GM10847 (cell line): ENCODE measurements around the gene HLA-DRB1.

Source experiments
- POLR2A ChIP-seq: IDR thresholded peaks from 2 replicates; pipeline ENCODE4 v1.6.1; 2011; ENCODE audit not compliant: insufficient read length; ENCODE audit errors: extremely low read depth

Gene HLA-DRB1

DNA sequence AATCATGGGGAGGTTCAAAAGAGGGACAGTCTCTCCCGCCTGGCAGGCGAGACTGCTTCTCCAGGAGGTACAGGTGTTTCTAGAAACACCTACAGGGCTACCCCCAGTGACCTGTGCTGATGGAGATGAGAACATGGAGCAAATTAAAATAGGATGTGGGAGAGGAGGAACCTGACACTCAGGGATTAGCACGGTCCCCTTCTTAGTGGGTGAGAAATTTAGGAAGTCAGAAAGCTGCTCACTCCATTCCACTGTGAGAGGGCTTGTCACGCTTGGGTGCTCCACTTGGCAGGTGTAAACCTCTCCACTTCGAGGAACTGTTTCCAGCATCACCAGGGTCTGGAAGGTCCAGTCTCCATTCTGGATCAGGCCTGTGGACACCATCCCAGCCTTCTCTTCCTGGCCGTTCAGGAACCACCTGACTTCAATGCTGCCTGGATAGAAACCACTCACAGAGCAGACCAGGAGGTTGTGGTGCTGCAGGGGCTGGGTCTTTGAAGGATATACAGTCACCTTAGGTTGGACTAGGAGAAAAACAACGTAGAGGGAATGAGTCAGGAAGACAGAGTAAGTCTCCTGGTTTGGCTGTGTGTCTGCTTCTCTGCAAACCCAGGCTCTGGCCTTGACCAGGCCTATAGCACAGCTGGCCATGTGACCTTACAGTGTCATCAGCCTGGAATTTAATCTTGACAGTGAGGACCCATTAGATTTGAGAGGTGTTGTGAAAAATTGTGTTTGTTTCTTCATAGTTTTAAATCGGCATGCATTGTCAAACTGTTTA is 8.1 kb downstream of the HLA-DRB1 start:
- TF ChIP-seq POLR2A = no peak

DNA sequence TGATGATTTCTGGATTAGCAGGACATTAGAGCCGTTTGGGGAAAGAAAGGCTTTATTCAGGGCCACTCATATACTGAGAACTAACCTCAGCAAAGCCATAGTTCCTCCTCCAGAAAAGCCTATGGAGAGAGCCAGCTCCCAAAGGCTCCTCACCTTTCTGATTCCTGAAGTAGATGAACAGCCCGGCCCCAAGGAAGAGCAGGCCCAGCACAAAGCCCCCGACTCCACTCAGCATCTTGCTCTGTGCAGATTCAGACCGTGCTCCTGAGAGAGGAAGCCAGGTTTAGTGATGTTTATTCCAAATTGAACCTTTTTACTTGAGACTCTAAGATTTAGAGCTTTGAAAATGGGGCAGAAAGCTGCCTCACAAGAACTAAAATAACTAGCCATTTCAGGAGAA is 9.1 kb downstream of the HLA-DRB1 start:
- no peak for TF ChIP-seq POLR2A

DNA sequence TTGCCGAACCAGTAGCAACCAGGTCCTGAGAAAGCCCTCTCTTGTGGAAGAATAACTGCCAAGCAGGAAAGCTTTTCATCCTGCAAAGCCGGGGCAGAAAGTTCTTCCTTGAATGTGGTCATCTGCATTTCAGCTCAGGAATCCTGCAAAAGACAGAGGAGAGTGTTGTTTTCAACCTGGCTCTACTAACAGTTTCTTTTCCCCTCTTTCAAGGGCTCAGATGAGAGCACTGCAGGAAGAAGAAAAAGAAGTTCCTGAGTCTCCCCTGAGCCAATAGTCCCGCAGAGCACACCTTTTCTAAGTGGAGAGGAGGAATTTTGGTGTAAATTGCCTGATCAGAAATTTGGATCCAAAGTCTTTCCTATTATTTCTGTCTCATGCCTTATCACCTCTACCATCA is 10.7 kb downstream of the HLA-DRB1 start:
- no peak for TF ChIP-seq POLR2A

DNA sequence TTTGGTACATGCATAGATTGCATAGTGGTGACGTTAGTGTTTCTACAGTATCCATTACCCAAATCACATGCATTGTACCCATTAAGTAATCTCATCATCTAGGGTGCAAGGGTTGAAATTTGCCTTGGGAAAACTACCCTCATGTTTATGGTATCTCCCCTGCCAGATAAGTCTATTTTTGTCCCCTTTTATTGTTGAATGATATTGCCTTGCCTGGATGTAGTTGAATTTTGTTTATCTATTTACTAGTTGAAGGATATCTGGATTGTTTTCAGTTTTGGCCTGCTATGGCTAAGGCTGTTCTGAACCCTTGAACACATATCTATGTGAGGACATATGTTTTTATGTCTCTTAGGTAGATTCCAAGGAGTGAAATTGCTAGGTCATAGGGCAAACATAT is 13.4 kb downstream of the HLA-DRB1 start:
- no peak for TF ChIP-seq POLR2A

DNA sequence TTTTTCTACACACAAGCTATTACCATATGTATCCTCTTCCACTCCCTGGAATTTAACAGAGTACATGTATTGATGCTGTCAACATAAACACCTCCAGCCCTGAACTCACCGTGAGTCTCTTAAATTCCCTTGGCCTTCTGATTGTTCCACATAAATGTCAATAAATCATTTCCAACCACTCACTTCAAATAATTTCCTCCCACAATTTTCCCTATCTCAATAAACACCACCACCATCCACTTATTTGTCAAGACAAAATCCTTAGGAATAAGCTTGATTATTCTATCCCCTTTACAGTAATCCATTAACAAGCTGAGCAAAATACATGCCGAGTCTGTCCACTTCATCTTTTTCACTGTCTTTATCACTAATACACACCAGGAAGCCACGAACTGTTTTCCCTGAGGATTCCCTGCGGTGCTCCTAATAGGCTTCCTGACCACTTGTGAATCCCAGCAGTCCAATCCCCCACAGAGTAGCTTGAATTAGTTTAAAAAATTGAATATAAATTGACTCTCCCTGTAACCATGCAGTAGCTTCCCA is 19.2 kb downstream of the HLA-DRB1 start:
- TF ChIP-seq POLR2A = no peak

GRCh38 chr6:32568561-32568960 is 21.1 kb downstream of the HLA-DRB1 start:
- no peak for TF ChIP-seq POLR2A

GRCh38 chr6:32566957-32567356 is 22.7 kb downstream of the HLA-DRB1 start:
- TF ChIP-seq POLR2A = no peak

DNA sequence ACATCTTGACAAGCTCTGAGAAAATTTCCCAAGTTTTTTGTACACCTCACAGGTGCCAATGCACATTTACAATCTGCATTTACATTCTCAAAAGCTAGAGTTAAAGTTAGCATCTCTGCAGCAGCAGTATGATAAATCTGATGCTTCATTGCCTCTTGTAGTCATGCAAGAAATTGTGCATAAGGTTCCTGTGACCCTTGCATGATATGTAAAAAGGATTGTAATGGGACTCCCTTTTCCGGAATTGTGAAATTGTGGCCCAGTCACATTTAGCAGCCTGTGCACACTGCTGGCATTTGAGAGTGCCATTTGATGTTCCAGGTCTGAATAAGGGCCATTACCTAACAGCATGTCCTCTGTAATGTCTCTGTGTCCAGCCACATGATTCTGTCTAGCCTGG is 24.1 kb downstream of the HLA-DRB1 start:
- TF ChIP-seq POLR2A = no peak

GRCh38 chr6:32562940-32563339 is 26.7 kb downstream of the HLA-DRB1 start:
- no peak for TF ChIP-seq POLR2A

GRCh38 chr6:32559747-32560146 is 29.9 kb downstream of the HLA-DRB1 start:
- no peak for TF ChIP-seq POLR2A

DNA sequence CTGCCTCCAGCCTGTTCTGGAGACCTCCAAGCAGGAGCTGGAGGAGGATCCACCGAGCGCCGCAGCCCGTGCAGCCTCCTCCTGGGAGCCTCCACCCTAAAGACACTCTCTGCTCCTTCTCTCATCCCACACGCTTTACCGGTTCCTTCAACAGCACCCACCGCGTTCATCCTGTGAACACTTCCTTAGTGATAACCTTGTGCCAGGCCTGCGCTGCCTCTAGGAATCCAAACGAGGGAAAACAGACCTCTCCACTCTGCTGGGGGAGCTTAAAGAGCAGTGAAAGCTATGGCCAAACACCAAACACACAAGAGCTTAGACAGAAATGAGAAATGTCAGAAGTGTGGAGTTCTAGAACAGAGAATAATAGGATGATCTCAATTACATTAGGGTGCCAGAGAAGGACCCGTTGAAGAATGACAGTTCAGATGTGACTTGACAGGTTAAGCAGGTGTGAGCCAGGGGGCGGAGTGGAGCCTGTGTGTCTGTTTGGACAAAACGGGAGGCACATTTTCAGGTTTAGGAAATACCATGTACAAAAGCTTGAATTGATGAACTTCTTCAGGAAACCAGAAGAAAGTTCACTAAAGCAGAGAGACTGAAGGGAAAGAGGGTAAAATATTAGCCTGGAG is 31.1 kb downstream of the HLA-DRB1 start:
- TF ChIP-seq POLR2A = no peak

DNA sequence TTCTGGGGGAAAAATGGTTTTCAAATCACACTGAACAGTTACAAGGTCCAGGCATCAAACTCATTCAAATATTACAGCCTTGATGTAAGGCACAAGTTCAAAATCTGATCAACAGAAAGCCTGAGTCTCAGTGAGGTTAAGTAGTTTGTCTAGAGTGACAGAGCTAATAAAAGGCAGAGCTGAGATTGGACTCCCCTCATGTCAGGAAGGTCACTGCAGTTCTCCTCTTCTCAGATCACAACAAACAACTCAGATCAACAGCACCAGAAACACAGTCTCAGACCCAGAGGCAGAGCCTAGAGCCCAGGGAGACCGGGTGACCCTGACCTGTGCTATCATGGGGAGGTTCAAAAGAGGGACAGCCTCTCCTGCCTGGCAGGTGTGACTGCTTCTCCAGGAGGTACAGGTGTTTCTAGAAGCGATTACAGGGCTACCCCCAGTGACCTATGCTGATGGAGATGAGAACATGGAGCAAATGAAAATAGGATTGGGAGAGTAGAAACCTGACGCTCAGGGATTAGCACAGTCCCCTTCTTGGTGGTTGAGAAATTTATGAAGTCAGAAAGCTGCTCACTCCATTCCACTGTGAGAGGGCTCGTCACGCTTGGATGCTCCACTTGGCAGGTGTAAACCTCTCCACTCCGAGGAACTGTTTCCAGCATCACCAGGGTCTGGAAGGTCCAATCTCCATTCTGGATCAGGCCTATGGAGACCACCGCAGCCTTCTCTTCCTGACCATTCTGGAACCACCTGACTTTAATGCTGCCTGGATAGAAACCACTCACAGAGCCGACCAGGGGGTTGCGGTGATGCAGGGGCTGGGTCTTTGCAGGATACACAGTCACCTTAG is 35.3 kb downstream of the HLA-DRB1 start:
- no peak for TF ChIP-seq POLR2A

DNA sequence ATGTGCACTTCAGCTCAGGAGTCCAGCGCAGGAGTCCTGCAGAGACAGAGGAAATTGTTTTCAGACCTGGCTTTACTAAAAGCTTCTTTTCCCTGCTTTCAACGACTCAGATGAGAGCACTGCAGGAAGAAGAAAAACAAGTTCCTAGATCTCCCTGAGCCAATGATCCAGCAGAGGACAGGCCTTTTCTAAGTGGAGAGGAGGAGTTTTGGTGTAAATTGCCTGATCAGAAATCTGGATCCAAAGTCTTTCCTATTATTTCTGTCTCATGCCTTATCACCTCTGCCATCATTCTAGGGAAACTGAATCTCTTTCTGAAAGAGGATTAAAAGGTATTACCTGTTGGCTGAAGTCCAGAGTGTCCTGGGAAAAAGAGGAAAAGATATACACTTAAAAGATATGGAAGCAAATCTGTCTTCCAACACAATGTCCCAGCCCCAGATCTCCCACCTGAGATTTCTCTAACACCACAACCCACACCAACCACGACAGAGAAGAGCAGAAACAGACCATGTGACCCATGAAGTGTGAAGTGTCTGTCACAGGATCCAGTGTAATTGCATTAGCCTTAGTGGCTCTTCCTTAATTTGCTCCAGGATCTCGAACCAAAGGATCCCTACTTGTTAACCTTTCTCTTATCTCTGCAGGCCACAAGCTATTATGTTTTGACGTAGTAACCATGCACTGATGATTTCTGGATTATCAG is 36.5 kb downstream of the HLA-DRB1 start:
- TF ChIP-seq POLR2A = no peak

DNA sequence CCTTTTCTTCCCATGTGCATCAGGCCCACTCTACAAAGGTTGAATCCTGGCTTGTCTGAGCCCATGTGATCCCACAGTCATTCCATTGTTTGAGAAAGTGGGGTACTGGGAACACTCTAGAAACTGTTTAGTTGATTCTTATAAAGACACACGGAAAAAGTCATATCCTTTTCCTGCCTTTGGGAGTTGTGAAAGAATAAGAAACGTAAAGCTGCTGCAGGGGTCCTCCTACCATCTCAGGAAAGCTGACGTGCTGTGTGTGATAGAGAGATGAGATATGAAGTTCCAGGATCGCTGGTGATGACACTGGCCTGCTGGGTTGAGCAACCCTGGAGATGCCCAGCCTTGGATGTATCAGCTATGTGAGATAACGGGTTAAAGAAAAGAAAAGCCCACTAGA is 38.2 kb downstream of the HLA-DRB1 start:
- TF ChIP-seq POLR2A = no peak

- no peak for TF ChIP-seq POLR2A
Measured at GRCh38 chr6:32539839-32540238, 49.8 kb downstream of the HLA-DRB1 start.
